A549 treated with AZD9567 at 1 μM for 4 hours (cell line): ENCODE data around the gene C5. TPM values are rescaled to one million over a fixed set of nuclear protein-coding genes. Genes with fewer than 3 reads are reported as not detected.

ENCODE experiments used
- total RNA-seq: library from RNA; stranded (reverse); fragments of 200-300 nt; extraction: Qiagen RNA extraction; gene quantifications from 5 replicates; pipeline ENCODE4 v1.2.3, GENCODE V29; 2022; ENCODE audit not compliant: insufficient read depth

Gene C5
- total RNA-seq = 11.1 to 14.7 TPM (median 11.5 TPM) in 5 replicates

DNA sequence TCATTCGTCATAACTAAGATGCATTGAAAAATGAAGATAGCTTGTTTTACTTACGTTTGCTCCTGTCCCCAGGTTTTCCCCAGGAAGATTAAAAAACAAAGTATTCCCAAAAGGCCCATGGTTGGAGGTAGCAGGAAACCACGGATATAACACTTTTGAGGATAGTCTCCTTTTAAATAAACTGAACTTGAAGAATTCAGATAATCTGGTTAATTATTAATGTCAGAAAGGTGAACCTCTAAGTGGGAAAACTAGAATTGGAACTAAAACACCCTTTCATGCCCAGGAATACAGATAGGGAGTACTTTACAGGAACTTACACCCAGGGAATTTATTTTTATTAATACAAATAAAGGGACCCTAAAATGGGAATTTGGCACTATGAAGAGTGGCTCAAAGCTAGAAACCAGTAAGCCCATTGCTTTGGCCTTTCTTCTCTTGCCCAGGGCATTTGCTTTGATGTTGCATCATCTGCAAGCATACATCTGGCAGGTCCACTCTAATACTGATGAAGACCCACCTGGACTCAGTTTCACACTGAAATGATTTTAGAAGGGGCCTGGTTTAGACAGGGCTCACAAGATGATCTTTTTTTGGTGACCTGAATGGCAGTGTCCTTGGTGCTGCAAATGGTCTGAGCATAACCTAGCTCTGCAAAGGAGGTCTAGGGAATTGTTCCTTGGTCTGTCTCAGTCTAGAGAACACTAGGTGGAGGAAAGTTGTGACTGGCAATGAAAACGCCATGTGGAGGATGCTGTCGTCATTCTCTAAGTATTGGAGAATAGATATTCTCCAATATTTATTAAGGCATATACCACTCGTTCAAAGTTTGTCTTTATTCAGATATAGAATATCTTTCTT lies at the start of gene C5:
Gene C5 (minus strand): TSS at position 148 of the 861 bp plus-strand sequence. CDS start 29 bp downstream, at position 119.

GRCh38 chr9:121074370-121075250 lies 24.5 kb upstream of the C5 start, which contains the start of gene CNTRL:
Gene CNTRL, plus strand, starts transcription at chr9:121074955. Its CDS starts 13,372 bp downstream, at chr9:121088327.

GRCh38 chr9:120926397-120926928 lies 123.6 kb downstream of the C5 start, which contains the start of gene TRAF1:
Gene TRAF1, minus strand, starts transcription at chr9:120926796. Its CDS starts 721 bp downstream, at chr9:120926075.

Other genes starting within 250 kb of the C5 start
- gene PSMD5, start 207.4 kb downstream of the C5 start, total RNA-seq = 25.9 to 127 TPM (median 26.6 TPM) in 5 replicates
- gene PHF19, start 173.1 kb downstream of the C5 start, total RNA-seq = 85.8 to 123 TPM (median 112 TPM) in 5 replicates
- 0.69 to 2.5 TPM (median 2.2 TPM) in 5 replicates for gene TRAF1, start 123.5 kb downstream of the C5 start, total RNA-seq
- gene CNTRL, start 24.7 kb upstream of the C5 start, total RNA-seq = 4.8 to 9.2 TPM (median 6.1 TPM) in 5 replicates
- 46.7 to 58.1 TPM (median 50.2 TPM) in 5 replicates for gene RAB14, start 151.6 kb upstream of the C5 start, total RNA-seq
- 49.2 to 65.8 TPM (median 63.2 TPM) in 5 replicates for gene GSN, start 217.9 kb upstream of the C5 start, total RNA-seq